Measurements from ENCODE around the gene EEF1AKMT1.

DNA sequence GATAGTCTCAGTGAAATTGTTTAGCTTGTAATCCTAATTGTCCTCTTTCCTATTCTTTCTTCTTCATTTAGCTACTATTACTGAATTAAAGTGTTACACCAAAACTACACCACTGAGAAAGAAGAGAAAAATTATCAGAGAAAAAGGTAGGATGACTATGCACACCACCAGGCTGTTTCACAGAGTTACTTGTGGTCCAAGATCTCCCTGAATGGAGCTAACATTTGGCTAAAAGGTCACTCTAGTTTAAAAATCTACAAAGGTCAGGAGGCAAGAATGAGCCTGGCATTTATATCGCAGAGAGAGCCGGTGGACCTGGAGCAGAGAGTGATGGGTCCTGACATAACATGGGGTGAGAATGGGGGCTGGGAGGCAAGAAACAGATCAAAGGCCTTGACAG, 37.0 kb upstream of the EEF1AKMT1 start:
- no peak for TF ChIP-seq CTCF (IDR thresholded peaks at IDR 0.05; ENCODE audit: low read depth, low read length, missing input control)
- TF ChIP-seq RXRA (IDR thresholded peaks at IDR 0.05): no peak
- TF ChIP-seq TAF1 (conservative IDR thresholded peaks at IDR 0.05): no peak
- no peak for TF ChIP-seq REST (IDR thresholded peaks at IDR 0.05)
- TF ChIP-seq RAD21 (IDR thresholded peaks at IDR 0.05): no peak
- no peak for TF ChIP-seq GABPA (IDR thresholded peaks at IDR 0.05 in 1 of 2, conservative IDR thresholded peaks at IDR 0.05 in 1 of 2)
- no peak for TF ChIP-seq EGR1 (IDR thresholded peaks at IDR 0.05; ENCODE audit: low read depth in 2 of 2)

All from liver (tissue), 3 donors.